GM19397 (cell line): ENCODE measurements around the gene SCN4B.
"Not testable (repeated sequence)": the region's sequence is repeated elsewhere in the genome, so short reads cannot be mapped to it uniquely, and the experiment has no call there.

Experiments
- ATAC-seq: cut with Tn5 transposase; IDR thresholded peaks from one replicate; pipeline ENCODE4 v1.9.1; 2021; ENCODE audit warnings: mild to moderate bottlenecking, moderate library complexity; ENCODE audit not compliant: unreplicated experiment

The SCN4B gene, protein sequence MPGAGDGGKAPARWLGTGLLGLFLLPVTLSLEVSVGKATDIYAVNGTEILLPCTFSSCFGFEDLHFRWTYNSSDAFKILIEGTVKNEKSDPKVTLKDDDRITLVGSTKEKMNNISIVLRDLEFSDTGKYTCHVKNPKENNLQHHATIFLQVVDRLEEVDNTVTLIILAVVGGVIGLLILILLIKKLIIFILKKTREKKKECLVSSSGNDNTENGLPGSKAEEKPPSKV

GRCh38 chr11:118152552-118153471, at the start of gene SCN4B:
TSS of gene SCN4B (minus strand) at chr11:118152823. CDS start at chr11:118152673, 150 bp downstream.
- no peak for ATAC-seq

GRCh38 chr11:118201966-118202365, 49.3 kb upstream of the SCN4B start:
- no peak for ATAC-seq

GRCh38 chr11:118200901-118201680, 48.5 kb upstream of the SCN4B start:
- no peak for ATAC-seq

DNA sequence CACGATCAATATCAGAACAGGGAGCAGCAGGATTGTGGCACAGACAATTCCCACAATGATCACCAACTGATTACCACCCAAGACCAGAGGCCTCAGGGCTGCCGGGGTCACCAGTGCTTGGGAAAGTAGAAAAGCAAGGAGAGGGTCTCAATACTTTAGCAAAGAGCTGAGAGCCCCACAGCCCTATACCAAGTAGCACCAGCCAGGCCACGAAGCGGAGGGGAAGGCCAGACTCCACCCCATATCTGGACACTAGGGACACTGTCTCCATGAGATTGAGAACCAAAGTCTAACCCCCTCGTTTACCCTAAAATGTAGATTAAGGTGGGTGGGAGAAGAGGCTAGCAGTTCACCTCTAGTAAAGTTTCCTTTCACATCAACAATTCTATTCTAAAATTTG, 47.9 kb upstream of the SCN4B start:
- no peak for ATAC-seq

- ATAC-seq = no peak
Observed at GRCh38 chr11:118199135-118199534, 46.5 kb upstream of the SCN4B start.

DNA sequence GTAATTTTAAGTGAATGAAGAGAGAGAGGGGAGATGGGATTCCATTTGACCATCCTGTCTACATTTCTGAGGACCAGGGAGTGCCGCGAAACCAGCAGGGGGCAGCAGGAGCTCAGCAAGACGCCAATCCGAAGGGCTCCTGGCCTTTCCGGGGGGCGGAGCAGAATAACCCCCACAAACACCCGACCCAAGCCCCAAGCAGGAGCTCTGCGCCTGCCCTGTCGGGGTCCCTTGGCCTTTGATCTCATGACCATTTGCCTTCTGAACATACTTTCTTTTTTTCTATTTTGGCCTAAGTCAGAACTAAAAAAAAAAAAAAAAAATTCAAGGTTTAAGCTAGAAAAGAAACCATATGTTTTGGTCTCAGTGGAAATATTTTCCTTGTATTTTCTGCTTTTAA, 45.7 kb upstream of the SCN4B start:
- ATAC-seq = no peak

DNA sequence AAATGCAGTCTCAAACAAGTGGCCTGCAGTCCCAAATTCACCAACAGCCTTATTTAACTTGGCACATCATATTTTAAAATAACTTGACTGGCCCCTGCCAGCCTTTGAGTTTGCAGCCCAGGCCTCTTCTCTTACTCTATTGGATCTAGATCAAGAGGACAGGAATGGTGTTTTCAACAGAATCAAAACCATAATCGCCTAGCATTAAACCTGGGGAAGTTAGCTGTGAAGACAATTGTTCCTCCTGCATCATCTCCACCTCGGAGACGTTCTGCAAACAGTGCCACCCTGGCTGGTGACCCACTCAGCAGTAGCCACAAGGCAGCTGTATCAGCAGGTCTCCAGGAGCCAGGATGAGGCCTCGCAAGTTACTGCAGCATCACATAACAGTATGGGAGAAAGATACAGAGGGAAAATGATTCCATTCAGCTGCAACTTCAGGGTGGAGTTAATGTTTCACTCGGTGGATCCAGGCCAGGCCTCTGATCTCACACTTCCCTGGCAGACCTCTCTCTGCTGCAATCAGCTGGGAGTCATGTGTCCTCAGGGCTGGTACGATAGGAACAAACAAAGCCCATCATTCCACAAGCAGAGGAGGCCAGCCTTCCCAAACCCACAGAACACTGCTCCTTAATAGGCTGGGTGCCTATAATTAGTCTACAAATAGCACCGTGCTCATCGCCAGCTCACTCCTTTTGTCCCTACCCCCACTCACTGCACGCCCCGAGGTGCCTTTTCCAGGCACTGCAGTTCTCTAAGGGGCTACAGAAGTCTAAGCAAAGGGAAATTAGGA, 42.4 kb upstream of the SCN4B start:
- no peak for ATAC-seq

DNA sequence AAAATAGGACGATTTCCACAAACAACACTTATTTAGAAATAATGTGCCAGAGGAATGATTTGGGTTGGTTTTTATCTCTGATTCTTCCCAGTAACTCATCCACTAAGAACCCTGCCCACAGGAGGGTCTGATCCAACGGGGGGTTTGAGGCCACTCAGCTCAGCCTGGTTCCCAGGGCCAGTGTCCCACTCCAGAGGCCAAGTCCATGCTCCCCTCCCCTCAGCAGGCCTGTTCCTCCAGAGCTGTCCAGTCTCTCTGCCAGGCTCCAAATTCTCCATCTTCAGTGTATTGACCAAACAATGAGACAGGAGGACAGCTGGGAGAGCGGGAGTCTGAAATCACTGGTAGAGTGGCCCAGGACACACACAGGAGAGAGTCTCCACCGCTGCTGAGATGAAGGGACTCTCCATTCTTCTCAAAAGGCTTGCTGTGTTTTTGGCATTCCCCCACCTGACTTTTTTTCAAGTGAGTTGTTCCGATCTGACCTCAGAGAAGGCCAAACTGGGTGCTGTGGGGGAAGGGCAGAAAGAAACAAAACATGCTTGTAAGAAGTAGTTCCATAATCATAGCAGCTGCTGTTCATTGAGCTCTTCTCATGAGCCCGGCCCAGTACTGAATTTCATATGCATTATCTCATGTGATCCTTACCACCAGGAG, 41.4 kb upstream of the SCN4B start:
- ATAC-seq = no peak

- ATAC-seq = not testable (repeated sequence)
Observed at GRCh38 chr11:118192817-118193216, 40.2 kb upstream of the SCN4B start.

- not testable (repeated sequence) for ATAC-seq
Observed at GRCh38 chr11:118190942-118191506, 38.4 kb upstream of the SCN4B start.

- ATAC-seq = no peak
Observed at GRCh38 chr11:118186346-118187107, 33.9 kb upstream of the SCN4B start.

- ATAC-seq = no peak
Observed at GRCh38 chr11:118184784-118185579, 32.4 kb upstream of the SCN4B start.

GRCh38 chr11:118183691-118184090, 31.1 kb upstream of the SCN4B start:
- not testable (repeated sequence) for ATAC-seq

DNA sequence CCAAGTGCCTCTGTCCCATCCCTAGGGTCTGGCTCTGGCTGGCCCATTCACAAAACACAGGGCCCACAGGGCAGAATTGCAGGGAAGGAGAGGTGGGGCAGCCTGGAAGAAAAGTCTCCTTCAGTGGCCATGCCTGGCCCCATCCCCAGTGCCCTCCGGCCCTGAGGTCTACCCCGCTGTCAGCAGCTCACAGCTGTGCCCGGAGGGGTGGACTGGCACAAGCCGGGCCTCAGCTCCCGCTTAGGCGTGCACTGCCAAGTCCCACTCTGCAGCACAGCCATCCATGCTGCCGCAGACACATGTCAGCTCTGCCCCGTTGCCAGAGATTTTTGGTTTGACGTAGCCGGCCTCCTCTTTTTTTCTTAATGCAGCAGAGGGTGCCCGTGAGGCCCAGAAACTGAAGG, 27.7 kb upstream of the SCN4B start:
- ATAC-seq = no peak

DNA sequence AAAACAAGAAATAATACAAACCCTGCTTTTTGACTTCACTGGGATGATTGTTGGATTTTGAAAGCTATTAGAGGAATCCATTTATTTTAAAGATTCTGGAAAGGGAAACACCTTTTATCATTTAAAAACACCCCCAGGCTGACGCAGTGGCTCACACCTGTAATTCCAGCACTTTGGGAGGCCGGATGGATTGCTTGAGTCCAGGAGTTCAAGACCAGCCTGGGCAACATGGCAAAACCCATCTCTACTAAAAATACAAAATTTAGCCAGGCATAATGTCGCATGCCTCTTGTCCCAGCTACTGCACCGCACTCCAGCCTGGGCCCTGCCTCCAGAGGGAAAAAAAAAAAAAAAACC, 24.1 kb upstream of the SCN4B start:
- ATAC-seq = no peak

DNA sequence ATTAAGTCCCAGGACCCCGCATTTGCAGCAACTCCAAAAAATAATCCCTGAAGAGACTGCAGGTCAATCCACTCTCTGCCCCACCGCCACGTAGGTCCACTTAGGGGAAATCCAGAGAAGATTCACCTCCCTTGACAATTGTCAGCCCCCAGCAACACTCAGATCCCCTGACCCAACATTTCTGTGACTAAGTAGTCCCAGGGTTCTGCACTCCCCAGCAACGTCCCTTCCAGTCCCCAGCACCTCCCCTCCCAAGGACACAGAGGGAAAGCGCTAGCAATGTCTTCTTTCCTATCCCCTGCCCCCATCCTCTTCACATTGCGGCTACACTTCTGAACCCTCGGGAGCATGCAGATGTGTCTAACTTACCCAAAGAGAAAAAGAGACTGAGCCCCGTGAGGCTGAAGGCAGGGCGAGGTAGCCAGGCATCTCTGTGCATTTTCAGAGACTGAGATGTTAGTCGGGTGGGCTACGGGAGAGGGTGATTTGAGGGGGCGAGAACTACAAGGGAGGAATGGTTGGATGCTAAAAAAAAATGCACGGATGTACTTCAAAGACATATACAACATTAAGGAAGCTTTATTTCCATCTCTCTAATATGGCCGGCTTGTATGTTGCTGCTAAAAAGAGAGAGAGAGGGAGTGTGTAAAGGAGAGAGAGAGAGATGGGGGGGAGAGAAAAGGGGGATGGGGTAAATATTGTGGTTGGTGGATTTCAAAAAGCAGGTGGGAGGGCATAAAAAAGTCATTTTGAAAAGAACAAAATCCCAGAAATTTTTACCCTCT, 23.6 kb upstream of the SCN4B start, which contains the start of gene SCN2B:
TSS of gene SCN2B (minus strand) at position 647 of the 785 bp plus-strand sequence. CDS start at position 439, 208 bp downstream.
- ATAC-seq = no peak
